Stimulated activated CD4-positive, alpha-beta T cell treated with anti-CD3 and anti-CD28 coated beads, Interleukin-15, amount 100 ng/mL, for 1 hour (primary cell): Measurements from ENCODE around the gene SELENOS.
A peak's percentile ranks its signal among the peaks of the same experiment; 100 is the strongest.
"Not testable (repeated sequence)": the region's sequence is repeated elsewhere in the genome, so short reads cannot be mapped to it uniquely, and the experiment has no call there.

Experiments used
- DNase-seq, 2 donors: peaks; one replicate each; pipeline ENCODE4 v3.0.0-alpha.2; 2020; ENCODE audit warnings: low read depth in 1 of 2, low spot score in 1 of 2

The SELENOS gene

DNA sequence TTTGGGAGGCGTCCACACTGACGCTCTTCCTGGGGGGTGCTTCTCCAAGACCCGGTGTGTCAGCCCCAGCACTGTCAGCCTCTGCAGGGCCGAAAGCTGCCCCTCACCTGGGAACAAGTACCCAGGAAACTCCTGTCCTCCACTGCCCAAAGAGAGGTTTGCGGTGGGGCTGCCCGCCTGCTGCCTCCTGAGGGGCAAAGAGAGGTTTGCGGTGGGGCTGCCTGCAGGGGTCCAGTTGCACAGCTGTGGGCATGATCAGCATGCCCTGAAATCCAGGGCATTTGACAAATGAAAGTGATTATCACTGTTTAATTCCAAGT is 32.8 kb upstream of the SELENOS start:
- DNase-seq, result no peak

DNA sequence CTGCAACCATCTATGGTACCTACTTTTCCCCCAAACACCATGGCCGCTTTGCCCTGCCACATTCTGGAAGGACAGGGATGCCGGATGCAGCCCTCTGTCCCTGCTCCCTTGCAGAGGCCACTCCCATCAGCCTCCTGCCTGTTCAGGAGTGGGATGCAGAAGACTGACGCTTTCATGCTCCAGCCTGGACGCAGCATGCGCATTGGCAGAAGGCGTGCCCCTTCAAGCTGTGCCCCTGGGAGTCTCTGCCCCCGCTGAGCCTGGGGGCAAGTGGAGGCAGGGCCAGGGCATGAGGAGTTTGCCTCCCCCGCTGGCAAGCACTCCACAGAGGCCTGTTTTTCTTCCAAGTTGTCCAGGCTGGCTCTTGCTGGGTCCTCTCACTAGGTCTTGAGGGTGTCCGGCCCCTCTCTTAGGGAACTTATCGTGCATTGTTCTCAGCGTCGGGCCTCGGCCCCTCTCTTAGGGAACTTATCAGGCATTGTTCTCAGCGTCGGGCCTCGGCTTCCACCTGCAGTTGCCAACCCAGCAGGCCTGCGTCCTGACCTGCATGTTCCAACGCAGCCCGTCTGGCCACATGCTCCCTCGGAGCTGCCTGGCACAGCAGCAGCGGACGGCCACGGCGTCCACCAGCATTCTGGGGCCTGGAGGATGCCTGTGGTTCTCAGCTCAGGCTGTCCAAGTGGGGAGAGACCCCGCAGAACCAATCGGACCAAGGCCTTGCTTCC is 32.3 kb upstream of the SELENOS start:
- DNase-seq, result no peak

DNA sequence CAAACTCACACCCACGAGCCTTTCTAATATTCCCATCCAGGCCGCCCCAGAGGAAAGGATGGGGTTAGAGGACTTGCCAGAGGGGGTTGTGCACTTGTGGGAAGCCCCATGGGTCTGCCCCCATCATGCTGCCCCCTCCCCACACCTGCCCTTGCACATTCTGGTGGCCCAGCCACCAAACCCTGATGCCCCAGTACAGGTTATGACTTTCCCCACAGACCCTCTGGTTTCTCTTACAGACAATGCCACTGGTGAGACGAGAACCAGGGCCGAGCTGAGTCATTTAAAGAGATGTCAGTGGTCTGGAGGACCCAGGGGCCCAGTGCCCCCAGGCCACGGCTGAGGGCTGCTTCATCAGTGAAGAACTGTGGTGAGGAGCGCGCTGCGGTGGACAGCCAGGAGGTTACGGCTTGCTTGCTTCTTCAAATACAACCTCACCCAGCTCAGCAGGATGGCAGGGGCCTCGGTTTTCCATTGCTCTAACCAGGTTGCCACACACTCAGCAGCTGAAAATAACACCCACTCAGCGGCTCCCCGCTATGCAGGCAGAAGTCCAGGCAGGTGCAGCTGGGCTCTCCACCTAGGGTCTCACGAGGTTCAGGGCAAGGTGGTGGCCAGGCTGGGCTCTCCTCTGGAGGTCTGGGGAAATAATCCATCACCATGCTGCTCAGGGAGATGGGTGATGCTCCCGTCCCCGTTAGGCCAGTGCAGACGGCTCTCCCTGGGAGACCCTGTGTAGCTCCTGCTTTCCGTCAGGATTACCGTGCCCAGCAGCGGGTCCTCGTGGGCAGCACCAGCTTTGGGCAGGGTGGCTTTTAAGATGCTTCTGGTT is 31.5 kb upstream of the SELENOS start:
- no peak for DNase-seq

DNA sequence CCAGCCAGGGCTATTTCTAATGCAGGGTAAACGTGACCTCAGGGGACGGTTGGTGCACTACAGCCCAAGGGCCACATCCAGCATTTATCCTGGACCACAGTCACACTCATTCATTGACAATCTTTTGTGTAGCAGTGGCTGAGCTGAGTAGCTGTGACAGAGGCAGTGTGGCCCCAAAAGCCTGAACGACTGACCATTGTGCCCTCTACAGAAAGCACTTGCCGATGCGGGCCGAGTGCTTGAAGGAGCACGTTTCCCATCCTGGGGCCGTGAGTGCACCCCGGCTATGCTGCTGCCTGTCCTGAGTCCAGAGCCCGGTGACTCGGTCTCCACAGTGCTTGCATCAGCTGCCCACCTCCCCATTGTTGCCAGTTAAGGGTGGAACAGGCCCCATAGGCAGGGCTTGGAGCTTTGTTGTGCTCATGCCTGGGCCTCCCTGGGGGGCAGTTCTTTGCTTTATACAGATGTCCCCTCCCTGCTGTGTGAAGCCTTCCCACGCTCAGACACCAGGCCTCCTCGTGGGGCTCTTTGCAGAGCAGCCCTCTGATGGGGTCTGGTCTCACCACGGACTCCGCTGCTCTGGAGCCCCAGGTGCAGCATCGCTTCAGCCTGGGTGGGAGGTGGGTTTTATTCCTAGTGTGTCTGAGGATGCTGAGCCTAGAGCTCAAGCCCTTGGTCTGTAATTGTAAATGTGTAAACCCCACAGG is 30.8 kb upstream of the SELENOS start:
- no peak for DNase-seq

DNA sequence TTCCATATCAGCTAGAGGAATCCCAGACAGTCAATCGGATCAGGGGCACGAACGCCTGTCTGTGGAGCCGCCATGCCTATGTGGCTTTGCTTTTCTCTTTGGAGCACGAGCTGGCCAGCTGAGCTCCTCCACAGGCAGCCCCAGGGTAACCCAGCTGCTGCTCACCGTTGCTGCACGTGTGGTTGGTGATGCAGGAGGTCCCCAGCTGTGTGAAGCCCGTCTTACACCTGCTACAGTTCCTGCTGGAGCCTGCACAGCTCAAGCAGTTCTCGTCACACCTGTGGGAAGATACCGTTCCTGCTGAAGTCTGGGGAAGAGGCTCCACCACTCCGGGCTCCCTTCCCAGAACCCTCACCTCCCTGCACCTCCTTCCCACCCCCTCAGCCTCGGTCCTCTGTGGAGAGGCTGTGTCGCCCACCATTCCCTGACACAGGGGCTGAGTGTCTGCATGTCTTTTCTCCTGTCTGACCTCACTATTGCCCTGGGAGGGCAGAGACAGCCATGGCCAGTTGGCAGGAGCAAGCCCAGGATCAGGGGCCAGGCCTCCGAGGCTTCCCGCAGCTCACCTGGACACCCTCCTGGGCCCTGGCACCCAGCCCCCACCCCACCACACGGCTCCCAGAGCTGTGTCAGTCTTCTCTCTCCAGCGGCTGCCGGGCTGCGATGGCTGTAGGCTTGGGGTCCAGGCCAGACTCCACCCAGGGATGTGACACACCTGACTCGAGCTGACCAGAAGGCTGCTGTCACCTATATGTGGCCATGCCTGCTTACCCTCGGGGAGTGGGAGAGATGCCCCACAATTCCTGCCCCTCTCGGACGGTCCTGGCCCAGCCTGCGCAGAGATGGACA is 30.0 kb upstream of the SELENOS start:
- DNase-seq, result no peak

DNA sequence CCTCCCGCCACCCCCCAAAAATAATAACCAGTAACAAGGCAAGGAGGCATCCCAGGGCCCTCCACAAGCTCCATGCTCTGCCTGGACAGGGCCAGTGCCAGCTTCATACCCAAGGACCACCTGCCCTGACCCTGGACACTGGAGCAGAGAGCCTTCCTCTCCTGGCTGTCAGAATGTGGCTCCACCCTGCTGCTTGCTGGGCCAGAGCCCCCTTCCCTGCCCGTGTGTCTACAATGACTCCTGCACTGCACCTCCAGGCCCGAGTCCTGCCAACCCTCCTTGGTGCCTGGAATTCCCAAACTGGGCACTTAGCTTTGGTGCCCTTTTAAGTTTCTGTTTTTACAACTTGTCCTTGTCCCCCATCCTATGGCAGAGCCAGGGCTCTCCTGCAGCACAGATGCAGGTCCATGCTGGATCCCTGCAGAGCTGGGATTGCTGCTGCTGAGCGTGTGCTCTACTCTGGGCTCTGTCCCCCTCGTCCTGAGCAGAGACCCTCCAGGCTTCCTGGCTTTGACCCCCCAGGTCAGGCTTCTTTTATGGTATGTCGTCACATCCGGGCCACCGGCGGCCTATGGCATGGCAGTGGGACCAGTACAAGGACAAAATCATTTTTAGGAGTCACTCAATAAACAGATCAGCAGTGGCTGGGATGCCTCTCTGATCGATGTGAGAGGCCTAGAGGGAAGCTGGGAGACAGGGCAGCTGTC is 29.2 kb upstream of the SELENOS start:
- no peak for DNase-seq

DNA sequence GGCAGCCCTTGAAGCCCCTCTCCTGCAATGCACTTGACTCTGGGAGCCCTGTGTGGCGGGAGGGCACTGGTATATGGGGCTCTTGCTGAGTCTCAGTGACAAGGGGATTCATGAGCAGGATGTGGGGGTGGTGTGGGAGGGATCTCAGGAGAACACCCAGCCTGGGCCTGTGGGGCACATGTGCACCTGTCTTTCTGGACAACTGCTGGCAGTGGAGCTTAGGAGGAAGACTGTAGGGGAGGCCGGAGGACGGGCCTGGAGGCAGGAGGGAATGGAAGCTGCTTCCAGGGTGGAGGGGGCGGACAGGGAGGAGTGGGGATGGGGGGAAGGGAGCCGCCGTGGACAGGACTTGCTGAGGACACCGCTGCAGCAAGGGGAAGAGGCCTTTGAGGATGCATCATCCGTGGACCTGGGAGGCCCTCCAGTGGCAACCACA is 28.6 kb upstream of the SELENOS start:
- DNase-seq, result no peak

DNA sequence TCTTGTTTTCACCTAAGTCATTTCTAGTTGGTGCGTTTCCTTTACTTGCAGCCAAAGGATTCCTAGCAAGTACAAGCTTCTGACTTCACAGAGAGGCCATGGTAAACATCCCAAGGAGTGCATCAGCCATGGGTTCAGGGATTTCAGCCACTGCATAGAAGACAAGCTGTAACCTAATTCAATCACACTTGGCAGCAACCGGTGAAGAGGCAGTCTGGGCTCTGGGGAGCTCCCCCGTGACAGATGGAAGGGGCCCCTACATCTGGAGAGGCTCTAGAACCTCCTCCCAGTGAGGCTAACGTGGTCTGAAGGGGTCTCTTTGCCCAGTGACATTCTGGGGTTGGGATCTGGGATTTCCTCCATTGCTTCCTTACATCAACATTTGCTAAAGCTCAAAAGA is 26.1 kb upstream of the SELENOS start:
- no peak for DNase-seq

DNA sequence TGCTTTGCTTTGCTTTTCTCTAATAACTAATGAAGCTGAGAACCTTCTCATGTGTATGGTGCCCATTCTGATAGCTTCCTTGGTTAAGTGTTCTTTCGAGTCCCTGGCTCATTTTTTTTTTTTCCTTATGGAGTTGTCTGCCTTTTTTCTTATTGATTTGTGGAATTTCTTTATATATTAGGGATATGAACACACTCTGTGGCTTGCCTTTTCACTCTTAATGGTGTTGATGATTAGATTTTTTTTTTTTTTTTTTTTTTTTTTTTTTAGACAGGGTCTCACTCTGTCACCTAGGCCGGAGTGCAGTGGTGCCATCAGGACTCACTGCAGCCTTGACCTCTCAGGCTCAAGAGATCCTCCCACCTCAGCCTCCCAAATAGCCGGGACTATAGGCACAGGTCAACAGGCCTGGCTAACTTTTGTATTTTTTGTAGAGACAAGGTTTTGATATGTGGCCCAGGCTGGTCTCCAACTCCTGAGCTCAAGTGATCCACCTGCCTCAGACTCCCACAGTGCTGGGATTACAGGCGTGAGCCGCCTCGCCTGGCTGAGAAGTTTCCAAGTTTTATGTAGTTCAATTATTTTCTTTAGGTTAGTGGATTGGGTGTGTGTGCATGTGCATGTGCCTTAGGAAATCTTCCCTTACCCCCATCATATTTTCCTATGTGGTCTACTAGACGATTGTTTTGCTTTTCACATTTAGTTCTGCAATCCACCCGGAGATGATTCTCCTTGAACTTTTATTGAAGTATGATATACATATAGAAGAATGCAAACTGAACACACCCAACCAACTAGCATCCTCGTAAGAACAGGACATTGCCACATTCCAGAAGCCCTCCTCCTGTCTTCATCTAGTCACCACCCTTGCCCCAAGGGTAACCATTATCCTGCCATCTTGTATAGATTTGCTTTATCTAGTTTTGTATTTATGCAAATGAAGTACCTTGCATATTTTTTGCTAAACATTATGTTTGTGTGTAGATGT is 19.4 kb upstream of the SELENOS start:
- DNase-seq, result no peak

DNA sequence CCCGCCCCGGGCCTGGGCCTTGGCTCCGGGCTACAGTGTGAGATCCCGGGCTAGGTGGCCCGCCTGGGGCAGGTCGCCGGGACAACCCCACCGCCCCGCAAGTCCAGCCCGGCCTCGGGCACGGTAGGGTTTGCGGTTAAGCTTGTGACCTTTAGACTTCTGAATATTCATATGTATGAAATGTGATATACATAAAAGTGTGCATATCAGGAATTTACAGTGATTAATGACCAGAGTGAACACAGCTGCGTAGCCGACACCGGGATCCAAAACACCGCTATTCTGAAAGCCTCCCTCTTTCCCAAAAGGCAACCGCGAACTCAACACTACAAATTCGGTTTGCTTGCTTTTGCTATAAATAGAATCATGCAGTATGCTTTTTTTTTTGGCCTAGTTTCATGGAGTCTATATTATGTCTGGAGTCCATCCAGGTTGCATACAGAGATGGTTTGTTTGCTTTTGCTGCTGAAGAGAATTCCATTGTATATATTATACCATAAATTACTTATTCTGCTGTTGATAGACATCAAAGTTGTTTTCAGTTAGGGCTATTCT is 18.4 kb upstream of the SELENOS start:
- peak in 1 of 2 donors; percentile 14 for DNase-seq

DNA sequence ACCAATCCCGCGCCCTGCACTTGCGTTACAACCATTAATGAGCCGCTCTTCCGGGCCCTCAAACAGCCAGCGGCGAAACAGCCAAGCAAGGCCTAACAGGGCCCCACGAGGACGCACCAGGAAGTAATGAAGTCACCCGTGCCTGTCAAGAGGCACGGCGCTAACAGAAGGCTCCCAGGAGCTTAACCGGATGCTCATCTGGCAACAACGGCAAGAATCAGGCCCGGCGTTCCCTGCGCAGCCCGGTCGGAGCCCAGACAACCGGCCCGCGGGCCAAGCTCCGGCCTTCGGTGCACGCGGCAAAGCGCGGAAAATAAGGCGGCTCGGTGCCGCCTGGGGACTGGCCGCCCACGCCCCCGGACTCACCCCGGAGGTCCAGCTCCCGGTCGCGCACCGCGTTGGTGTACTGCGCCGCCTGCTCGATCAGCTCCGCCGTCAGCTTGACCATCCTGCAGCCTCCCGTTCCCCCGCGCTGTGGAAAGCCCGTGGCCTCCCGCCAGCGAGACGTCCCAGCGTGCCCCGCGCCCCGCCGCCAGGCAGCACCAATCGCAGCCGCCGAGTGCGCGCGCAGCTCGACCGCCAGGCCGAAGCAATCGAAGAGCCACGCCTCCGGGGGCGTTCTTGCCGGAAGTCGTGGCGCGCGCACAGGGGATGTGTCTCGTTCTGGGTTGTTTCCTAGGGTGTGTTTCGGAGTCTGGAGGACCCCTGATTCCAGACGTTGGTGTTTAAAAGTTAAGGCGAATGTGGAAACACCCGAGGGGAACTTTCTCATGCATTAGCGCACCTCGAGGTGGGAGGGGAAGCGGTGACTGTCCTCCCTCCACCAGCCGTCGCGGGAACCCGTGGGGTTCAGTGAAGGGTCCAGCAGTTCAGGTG is 17.7 kb upstream of the SELENOS start, which contains the start of gene SNRPA1:
Gene SNRPA1, minus strand, starts transcription at position 518 of the 876 bp plus-strand sequence. Its CDS starts 70 bp downstream, at position 448.
- peak; percentile 93 to 98 for DNase-seq

DNA sequence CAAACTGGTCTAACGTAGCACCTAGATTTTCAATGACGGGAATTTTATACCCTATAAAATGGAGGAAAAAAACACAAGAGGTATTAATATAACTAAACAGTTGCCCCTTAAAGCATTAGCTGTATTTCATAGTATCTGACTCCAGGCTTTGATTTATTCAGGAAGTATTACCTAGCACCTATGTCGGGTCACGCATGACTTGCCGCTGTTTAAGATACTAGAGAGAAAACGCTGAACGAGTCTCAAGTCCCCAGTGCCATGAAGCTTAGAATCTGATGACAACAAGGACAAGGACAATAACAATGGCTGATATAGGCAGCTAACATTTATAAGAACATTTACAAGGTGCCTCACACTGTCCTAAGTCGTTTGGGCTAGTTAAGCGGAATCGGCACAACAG is 15.8 kb upstream of the SELENOS start:
- DNase-seq, result no peak

DNA sequence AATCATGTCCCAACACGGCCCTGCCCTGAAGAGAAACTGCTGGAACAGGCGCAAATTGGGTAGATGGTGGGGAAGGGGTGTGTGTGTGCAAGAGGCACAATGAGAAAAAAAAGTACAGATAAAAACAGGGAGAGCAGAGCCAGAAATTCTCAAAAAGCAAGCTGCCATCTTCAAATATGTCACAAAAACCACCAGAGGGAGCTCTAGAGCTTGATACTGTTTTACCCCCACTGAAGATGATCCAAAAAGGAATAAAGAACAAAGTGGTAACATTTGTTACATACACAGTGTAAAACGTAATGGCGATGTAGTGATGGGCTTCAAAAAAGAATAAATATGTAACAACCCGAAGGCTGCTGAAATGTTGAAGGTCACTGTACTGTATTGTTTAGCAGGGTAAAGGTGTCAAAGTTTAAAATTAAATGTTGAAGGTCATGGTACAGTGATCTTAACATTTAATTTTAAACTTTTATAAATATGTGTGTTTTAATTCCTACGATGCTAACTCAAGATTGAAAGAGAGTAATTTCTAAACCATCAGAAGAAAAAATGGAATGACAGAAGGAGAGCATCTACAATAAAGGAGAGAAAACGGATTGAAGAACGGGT is 11.7 kb upstream of the SELENOS start:
- no peak for DNase-seq

DNA sequence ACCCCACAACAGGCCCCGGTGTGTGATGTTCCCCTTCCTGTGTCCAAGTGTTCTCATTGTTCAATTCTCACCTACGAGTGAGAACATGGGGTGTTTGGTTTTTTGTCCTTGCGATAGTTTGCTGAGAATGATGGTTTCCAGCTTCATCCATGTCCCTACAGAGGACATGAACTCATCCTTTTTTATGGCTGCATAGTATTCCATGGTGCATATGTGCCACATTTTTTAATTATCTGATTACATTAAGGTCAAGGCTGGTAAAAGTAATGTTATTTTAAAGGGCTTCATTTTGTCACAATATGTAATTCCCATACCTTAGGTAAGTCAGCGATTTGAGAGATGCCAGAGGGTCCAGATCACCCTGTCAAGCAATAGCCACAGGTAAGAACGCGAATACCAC is 10.1 kb upstream of the SELENOS start:
- not testable (repeated sequence) for DNase-seq

DNA sequence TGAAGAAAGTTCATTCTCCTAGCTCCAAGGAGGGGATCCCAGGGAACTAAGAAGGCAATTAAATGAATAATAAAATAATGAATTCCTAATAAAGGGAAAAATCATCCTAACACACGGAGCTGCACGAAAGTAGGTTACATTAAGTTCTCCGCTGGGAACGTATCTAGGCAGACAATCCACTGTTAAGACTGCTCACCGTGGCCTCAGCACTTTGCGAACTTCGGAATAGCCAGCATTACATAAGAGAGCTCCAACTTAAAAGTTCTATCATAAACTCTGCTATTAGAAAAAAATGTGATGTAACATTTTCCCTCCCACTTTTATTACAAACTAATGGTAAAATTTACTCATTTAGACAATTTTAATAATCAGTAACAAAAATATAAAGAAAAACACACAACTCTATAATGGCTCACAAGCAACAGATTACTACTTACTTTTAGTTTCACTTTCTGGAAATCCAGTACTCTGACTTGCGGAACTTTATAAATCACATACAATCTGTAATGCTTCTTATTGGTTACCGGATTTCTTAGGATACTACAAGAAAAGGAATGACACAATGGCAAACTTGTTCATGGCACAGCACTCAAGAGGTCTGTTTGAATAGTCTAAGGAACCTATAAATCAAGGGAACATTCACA is 9.3 kb upstream of the SELENOS start:
- no peak for DNase-seq

DNA sequence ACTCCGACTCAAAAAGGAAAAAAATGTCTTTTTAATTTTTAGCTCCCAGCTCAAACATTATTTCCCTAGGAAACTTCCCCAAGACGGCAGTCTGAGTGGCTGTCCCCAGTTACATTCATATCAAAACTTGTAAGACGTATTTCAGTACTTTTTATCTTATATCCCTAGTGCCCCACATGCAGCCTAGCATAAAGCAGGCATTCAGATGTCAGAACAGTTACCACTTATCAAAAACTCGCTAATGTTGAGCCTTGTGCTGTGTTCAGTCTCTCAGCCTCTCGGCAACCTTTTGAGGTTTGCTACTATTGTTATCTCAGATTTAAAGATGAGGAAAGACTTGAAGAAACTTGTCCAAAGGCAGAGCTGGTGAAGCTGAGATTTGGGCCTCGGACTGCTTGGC is 6.6 kb upstream of the SELENOS start:
- DNase-seq, result no peak

DNA sequence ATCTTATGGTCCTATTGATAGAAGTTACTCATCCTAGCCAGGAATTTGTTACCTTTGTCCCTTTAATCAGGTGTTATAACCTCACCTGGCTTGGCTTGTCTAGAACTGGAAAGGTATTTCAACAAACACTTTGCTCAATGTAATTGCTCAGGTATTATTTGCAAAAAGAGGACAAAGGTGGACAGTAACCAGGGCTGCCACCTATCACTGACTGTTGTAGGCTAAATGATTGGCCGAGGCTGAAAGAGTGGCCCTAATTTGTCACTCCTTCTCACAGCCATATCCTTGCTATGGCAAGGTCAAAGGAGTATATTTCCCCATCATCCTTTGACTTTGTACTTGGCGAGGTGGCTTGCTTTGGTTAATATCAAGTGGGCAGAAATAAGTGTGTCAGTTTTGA is 2.7 kb upstream of the SELENOS start:
- DNase-seq, result no peak
